Kidney epithelial cell (primary cell): Measurements from ENCODE around the gene CBFA2T2. TPM values are rescaled to one million over a fixed set of nuclear protein-coding genes. Genes with fewer than 3 reads are reported as not detected.
"Not testable (repeated sequence)": the region's sequence is repeated elsewhere in the genome, so short reads cannot be mapped to it uniquely, and the experiment has no call there.

ENCODE experiments used
- DNase-seq: peaks from one replicate; pipeline ENCODE4 v3.0.0-alpha.2; 2010; ENCODE audit warnings: low read depth
- H3K27me3 ChIP-seq: 2 replicates; pipeline ENCODE4 v1.6.0; 2011; ENCODE audit warnings: low read length; ENCODE audit not compliant: control insufficient read depth, insufficient read depth
- H3K36me3 ChIP-seq: 2 replicates; pipeline ENCODE4 v1.5.1; 2011; ENCODE audit warnings: low read length; ENCODE audit not compliant: control insufficient read depth, insufficient read depth
- H3K4me3 ChIP-seq: 2 replicates; pipeline ENCODE4 v1.5.1; 2011; ENCODE audit warnings: low read depth, mild to moderate bottlenecking, control low read depth, low read length
- total RNA-seq: library from RNA; depleted of rRNA; stranded (reverse); fragments of >200 nt; gene quantifications from 2 replicates; pipeline ENCODE4 v1.2.3, GENCODE V29; 2015
- TF ChIP-seq, protein P1 (sequence below): IDR thresholded peaks from 2 replicates; pipeline ENCODE4 v1.5.1; 2011; ENCODE audit warnings: mild to moderate bottlenecking, moderate library complexity, low read length, control low read depth, inconsistent platforms; ENCODE audit not compliant: insufficient read depth, poor library complexity, severe bottlenecking

Gene CBFA2T2
- total RNA-seq, 1 donor from 2014 or later = 13.4 TPM

DNA sequence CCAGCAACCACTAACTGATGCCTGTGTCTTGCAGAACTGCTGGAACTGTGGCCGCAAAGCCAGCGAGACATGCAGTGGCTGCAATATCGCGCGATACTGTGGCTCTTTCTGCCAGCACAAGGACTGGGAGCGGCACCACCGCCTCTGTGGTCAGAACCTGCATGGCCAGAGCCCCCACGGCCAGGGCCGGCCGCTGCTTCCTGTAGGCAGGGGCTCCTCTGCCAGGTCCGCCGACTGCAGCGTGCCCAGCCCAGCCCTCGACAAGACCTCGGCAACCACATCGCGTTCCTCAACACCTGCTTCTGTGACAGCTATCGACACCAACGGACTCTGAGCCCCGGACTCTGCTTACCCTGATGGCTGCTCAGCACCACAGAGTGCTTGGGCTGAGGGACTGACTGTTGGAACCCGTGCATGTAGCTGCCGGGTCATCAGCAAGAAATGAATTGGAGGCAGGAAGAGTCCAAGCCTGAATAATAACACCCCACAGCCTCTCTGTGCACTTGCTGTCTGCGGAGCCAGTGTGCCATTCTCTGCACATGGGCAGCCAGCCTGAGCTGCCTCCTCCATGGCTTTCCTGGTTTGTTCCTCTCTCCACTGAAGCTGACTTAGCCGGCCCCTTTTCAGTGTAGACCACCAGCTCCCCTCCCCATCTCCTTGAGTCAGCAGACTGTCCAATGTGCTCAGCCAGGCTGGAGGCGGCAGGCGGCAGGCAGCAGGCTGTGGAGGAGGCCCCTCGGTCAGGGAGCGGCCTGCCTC is 154.6 kb downstream of the CBFA2T2 start:
- DNase-seq = no peak
- TF ChIP-seq, protein P1, sequence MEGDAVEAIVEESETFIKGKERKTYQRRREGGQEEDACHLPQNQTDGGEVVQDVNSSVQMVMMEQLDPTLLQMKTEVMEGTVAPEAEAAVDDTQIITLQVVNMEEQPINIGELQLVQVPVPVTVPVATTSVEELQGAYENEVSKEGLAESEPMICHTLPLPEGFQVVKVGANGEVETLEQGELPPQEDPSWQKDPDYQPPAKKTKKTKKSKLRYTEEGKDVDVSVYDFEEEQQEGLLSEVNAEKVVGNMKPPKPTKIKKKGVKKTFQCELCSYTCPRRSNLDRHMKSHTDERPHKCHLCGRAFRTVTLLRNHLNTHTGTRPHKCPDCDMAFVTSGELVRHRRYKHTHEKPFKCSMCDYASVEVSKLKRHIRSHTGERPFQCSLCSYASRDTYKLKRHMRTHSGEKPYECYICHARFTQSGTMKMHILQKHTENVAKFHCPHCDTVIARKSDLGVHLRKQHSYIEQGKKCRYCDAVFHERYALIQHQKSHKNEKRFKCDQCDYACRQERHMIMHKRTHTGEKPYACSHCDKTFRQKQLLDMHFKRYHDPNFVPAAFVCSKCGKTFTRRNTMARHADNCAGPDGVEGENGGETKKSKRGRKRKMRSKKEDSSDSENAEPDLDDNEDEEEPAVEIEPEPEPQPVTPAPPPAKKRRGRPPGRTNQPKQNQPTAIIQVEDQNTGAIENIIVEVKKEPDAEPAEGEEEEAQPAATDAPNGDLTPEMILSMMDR = no peak
- Histone ChIP-seq H3K36me3 (no peaks in the 10 kb centered on the region), H3K27me3 (no peaks in the 10 kb centered on the region), H3K4me3 (no peak overlapping the region)

DNA sequence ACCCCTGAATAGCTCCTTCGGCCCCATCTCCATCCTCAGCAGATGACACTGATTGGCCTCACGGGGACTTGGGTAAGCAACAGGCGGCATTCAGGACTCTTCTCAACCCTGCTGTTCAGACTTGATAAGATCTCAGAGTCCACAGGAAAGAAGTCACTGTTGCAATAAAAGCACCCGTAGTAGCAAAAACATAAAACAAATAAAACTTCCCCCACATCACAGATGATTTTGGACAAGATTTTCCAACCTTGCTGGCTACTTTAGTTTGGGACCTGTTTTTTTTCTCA is 155.1 kb downstream of the CBFA2T2 start:
- H3K4me3 ChIP-seq = no peak overlapping the region
- no peaks in the 10 kb centered on the region for H3K27me3 ChIP-seq
- no peak for DNase-seq
- H3K36me3 ChIP-seq = no peaks in the 10 kb centered on the region
- TF ChIP-seq, protein P1 = no peak

DNA sequence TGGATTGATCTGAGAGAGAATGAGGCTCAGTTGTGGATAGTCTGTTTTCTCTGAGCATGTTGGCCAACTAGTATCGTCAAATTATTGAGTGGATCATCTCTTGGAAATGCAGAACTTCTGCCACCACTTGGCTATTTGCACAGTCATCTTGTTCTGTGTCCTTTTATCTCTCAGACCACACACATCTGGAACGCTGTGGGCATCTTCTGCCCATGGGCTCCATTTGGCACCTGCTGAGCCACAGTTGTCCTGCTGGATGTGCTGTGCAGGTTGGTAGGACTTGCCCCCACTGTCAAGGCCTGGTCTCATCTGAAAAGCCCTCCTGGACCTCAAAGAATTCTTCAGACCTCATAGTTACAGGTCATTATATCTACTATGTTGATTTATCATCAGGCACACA is 155.5 kb downstream of the CBFA2T2 start:
- H3K36me3 ChIP-seq = no peaks in the 10 kb centered on the region
- no peak for DNase-seq
- H3K4me3 ChIP-seq = no peak overlapping the region
- TF ChIP-seq, protein P1 = no peak
- no peaks in the 10 kb centered on the region for H3K27me3 ChIP-seq

DNA sequence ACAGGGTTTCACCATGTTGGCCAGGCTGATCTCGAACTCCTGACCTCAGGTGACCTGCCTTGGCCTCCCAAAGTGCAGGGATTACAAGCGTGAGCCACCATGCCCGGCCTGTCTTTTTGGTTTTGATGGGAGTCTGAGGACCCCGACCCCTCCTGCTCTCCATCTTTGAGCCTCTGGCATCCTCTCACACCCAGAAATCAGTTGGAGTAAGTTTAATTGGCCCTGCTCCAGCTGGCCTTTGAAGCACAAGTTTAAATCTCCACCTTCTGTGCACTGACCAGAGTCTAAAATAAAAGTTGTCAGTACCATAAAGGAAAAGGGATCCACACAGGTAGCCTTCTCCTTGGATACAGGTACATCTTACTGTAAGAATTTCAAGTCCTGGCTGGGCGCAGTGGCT is 156.3 kb downstream of the CBFA2T2 start:
- Histone ChIP-seq H3K36me3 (no peaks in the 10 kb centered on the region), H3K4me3 (no peak overlapping the region), H3K27me3 (no peaks in the 10 kb centered on the region)
- TF ChIP-seq, protein P1 = no peak
- DNase-seq = no peak

DNA sequence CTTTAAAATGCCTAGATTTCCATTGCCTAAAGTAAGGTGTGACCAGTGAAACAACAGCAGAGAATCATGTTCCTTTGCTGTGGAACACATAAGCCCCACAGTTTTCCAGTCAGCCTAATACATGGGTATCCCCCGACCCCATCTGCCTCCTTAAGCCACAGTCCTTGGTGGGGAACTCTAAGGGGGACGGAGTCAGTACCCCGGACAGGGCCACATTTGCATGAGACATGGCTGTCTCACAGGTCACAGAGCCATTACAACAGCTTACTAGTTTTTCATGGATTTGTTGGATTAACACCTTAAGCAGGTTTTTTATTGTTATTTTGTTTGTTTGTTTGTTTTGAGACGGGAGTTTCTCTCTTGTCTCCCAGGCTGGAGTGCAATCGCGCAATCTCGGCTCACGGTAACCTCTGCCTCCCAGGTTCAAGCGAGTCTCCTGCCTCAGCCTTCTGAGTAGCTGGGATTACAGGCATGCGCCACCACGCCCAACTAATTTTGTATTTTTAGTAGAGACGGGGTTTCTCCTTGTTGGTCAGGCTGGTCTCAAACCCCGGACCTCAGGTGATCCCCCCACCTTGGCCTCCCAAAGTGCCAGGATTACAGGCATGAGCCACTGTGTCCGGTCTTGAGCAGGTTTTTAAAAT is 157.2 kb downstream of the CBFA2T2 start:
- not testable (repeated sequence) for H3K4me3 ChIP-seq, DNase-seq, H3K27me3 ChIP-seq, H3K36me3 ChIP-seq

DNA sequence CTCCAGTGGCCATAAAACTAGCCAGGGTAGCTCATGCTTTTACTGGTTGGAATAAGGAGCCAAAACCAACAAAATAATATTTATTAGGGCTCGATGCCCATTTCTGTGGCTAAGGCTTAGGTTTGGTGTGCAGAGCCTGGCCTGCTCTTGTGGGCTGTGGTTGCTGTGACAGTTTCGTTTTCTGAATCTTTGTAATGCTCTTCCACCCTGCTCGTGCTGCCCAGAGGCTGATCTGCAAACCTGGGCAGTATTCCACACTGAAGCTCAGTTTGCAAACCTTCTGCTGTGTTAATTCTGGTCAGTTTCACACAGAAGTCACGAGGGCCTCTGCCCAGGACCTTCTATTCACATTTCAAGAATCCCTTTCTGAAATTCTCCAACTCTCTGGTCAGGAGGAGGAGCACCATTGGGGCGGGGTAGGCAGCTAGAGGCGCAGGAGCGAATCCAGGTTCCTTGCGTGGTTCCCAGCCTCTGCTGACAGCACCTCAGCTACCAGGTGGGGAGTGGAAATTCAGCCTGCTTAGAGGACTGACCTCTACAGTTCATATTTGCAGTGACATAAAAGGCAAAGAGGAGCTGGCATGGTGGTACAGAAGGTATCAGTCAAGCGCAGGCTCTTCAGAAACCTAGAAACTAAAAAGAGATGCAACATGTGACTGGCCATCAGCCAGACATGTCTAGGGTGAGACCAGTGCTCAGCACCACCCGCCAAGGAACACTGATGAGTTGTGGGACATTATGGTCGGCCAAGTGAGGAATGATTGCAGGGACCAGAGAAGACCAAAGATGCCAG is 157.9 kb downstream of the CBFA2T2 start:
- H3K36me3 ChIP-seq = no peaks in the 10 kb centered on the region
- H3K27me3 ChIP-seq = no peaks in the 10 kb centered on the region
- no peak for DNase-seq
- H3K4me3 ChIP-seq = no peak overlapping the region
- TF ChIP-seq, protein P1 = no peak
